ENCODE data around the gene PLCE1.

Gene PLCE1

DNA sequence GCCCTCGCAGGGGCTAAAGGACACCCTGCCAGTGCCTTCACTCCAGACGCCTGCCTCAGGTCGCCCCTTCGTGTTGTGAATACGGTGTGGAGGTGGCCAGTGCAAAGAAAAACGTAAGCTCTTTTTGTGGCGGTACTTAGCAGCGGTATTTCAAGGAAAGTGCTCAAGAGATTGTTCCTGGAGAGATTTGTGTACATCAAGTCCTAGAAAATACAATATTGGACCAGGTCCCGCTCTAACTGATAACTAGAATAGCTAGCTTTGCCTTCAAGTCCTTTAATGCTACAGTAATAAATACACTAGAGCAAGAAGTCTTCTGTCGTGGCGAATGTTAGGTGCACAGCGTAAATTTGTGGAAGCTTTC is 689 bp downstream of the PLCE1 start:
- DNase-seq (ENCODE audit: low read depth in 2 of 2): no peak

- DNase-seq (ENCODE audit: low read depth in 2 of 2): no peak
Observed at GRCh38 chr10:93995182-93995581, 1.5 kb downstream of the PLCE1 start.

GRCh38 chr10:93995598-93996271 is 2.0 kb downstream of the PLCE1 start:
- no peak for DNase-seq (ENCODE audit: low read depth in 2 of 2)

GRCh38 chr10:93996551-93996950 is 2.8 kb downstream of the PLCE1 start:
- DNase-seq (ENCODE audit: low read depth in 2 of 2): no peak

GRCh38 chr10:93997546-93997945 is 3.8 kb downstream of the PLCE1 start:
- no peak for DNase-seq (ENCODE audit: low read depth in 2 of 2)

- DNase-seq (ENCODE audit: low read depth in 2 of 2): no peak
Observed at GRCh38 chr10:93999401-93999851, 5.7 kb downstream of the PLCE1 start.

- DNase-seq (ENCODE audit: low read depth in 2 of 2): no peak
Observed at GRCh38 chr10:94000638-94001415, 7.1 kb downstream of the PLCE1 start.

DNA sequence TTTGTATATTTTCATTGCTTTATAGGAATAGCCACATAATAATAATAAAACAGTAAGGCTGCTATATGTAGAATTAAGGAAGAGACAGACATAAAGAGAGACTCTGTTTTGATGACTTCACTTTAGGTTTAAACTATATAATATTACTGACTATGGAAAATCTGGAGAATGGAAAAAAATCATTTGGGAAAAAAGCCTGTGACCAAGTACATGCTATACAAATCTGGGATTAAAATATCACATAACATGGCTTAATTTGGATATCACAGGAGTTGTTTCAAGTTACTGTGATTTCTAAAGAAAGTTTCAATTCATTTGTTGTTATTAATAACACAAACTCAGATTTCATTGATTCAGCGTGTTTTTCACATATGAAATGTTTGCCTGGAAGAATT is 7.7 kb downstream of the PLCE1 start:
- DNase-seq (ENCODE audit: low read depth in 2 of 2): no peak

DNA sequence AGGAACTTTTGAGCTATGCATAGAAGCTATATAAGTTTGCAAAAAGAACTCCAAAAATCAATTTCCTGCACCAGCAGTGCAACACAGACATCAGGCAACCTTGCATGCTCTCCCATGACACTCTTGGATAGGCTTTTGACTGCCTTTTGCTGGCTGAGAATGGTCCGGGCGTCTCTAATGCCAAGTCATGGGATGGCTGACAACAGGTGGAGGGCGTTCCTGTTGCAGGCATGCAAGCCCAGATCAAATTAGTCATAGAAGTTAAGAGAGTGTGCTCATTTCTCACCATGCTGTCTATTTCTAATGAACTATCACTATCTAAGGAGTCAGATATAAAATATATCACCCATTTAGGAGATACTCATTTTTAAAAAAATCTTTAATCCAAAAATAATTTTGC is 8.4 kb downstream of the PLCE1 start:
- no peak for DNase-seq (ENCODE audit: low read depth in 2 of 2)

GRCh38 chr10:94003488-94003887 is 9.8 kb downstream of the PLCE1 start:
- no peak for DNase-seq (ENCODE audit: low read depth in 2 of 2)

DNA sequence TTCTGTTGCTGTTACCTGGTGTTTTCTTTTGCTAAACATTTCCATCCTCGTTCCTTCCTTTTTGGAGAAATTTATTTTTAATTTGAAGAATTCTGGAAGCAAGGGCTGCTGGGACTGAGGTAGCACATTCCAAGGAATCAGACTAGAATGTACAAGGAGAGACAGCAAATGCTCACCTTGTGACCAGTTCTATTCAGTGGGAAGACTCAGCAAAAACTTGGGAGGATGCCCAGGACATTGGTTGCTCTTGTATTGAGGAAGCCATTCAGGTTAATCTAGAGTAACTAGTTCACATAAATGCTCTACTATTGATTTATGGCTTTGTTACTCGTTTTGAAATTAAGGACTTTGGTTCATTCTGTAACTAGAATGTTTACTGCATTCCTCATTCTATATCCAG is 11.3 kb downstream of the PLCE1 start:
- DNase-seq (ENCODE audit: low read depth in 2 of 2): no peak

- no peak for DNase-seq (ENCODE audit: low read depth in 2 of 2)
Observed at GRCh38 chr10:94006591-94007550, 13.1 kb downstream of the PLCE1 start.

DNA sequence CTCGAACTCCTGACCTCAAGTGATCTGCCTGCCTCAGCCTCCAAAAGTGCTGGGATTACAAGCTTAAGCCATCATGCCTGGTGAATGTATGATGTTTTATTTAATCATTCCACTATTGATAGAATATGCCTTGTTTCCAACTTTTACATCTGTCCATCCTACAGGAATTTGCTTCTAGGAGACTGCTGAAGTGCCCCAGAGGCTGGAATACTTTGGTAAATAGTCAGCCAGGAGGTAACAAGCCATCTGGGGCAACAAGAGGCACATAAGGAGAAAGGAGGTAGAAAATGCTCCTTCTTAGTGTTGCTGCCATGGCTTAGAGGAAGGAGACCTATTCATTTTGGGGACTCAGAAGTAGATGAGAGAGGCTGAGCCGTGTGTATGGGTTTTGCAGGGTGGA is 14.8 kb downstream of the PLCE1 start:
- DNase-seq (ENCODE audit: low read depth in 2 of 2): no peak

DNA sequence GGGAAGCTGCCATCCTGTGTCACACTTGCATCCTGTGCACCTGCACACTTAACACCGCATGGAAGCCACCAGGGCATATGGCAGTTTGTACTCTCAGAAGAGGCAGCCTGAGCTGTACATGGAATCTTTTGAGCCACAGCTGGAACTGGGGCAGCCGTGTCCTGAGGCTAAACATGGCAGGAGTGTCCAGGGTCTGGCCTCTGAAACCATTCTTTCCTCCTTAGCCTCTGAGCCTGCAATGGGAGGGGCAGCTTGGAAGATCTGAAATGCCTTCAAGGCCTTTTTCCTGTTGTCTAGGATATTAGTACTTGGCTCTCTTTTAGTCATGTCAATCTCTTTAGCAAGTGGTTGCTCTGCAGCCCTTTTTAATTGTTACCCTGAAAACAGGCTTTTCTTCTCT is 16.4 kb downstream of the PLCE1 start:
- no peak for DNase-seq (ENCODE audit: low read depth in 2 of 2)

DNA sequence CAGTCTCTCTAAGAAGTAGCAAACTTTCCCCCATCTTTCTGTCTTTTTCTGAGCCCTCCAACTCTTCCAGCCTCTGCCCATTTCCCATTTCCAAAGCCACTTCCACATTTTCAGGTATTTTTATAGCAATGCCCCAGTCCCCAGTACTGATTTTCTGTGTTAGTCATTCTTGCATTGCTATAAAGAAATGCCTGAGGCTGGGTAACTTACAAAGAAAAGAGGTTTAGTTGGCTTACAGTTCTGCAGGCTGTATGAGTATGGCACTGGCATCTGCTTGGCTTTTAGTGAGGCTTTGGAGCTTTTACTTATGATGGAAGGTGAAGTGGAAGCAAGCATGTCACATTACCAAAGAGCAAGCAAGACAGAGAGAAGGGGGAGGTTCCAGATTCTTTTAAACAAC is 17.2 kb downstream of the PLCE1 start:
- DNase-seq (ENCODE audit: low read depth in 2 of 2): no peak

GRCh38 chr10:94011296-94011695 is 17.6 kb downstream of the PLCE1 start:
- DNase-seq (ENCODE audit: low read depth in 2 of 2): no peak

- DNase-seq (ENCODE audit: low read depth in 2 of 2): no peak
Observed at GRCh38 chr10:94012834-94013233, 19.1 kb downstream of the PLCE1 start.

GRCh38 chr10:94013331-94013760 is 19.6 kb downstream of the PLCE1 start:
- DNase-seq (ENCODE audit: low read depth in 2 of 2): no peak

DNA sequence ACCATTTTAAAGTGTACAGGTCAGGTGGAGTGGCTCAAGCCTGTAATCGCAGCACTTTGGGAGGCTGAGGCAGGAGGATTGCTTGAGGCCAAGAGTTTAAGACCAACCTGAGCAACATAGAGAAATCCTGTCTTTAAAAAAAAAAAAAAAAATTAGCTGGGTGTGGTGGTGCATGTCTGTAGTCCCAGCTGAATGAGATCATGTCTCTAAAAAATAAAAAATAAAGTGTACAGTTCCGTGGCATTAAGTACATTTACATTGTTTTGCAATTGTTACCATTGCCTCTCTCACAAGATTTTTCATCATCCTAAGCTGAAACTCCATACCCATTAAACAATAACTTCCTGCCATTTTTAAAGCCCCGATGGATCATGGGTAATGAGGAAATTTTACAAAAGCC is 20.6 kb downstream of the PLCE1 start:
- no peak for DNase-seq (ENCODE audit: low read depth in 2 of 2)

GRCh38 chr10:94016727-94017714 is 23.3 kb downstream of the PLCE1 start:
- DNase-seq (ENCODE audit: low read depth in 2 of 2): no peak

- DNase-seq (ENCODE audit: low read depth in 2 of 2): no peak
Observed at GRCh38 chr10:94018107-94018506, 24.4 kb downstream of the PLCE1 start.

Data from stimulated activated CD4-positive, alpha-beta T cell treated with anti-CD3 and anti-CD28 coated beads, Interleukin-4, amount 100 ng/mL, for 48 hours (primary cell).